Endothelial cell of umbilical vein (primary cell): ENCODE data around the gene BTBD17. TPM values are rescaled to one million over a fixed set of nuclear protein-coding genes. Genes with fewer than 3 reads are reported as not detected.
A peak's percentile ranks its signal among the peaks of the same experiment; 100 is the strongest.

Experiments
- BruUV-seq: library from RNA; stranded (reverse); fragments of 400-500 nt; replicated peaks from 2 replicates; lab custom pipeline; 2021; lab: Mats Ljungman, UMichigan
- CTCF ChIA-PET: fragments of 300-600, 350-600 bp; sonication (Branson Sonifier 250); formaldehyde crosslinking; loops from one replicate; lab custom pipeline; 2021; ENCODE audit warnings: antibody characterized with exemption, inconsistent platforms; lab: Charles Lee
- POLR2A ChIA-PET: fragments of 300-600, 350-600 bp; sonication (Branson Sonifier 250); formaldehyde crosslinking; loops from one replicate; lab custom pipeline; 2021; ENCODE audit warnings: antibody characterized with exemption, inconsistent platforms; lab: Charles Lee
- DNase-seq: peaks from one replicate; pipeline ENCODE4 v3.0.0-alpha.2; 2011; ENCODE audit warnings: low read depth, low spot score
- FAIRE-seq: peaks from 2 replicates; lab custom pipeline; 2011; peaks lifted over from hg19 to GRCh38; lab: Jason Lieb, UNC
- H2AFZ ChIP-seq: 2 replicates; pipeline ENCODE4 v1.6.0; 2012; ENCODE audit warnings: low read depth, low read length, control low read depth, inconsistent platforms
- H3K27ac ChIP-seq: 2 replicates; pipeline ENCODE4 v1.5.1; 2011; ENCODE audit warnings: low read depth, mild to moderate bottlenecking, control low read depth, low read length, moderate library complexity; ENCODE audit not compliant: insufficient read depth
- H3K27me3 ChIP-seq, 2 experiments: 2 replicates each; pipeline versions ENCODE4 v1.6.0 to v1.6.1; 2011; ENCODE audit warnings: low read length in 2 of 2, mixed read lengths in 1 of 2; ENCODE audit not compliant: control insufficient read depth in 2 of 2, insufficient read depth in 2 of 2
- H3K36me3 ChIP-seq, 2 experiments: 2 replicates in 1 of 2; 3 replicates in 1 of 2; pipeline ENCODE4 v1.5.1; 2011; ENCODE audit warnings: low read length in 2 of 2, mild to moderate bottlenecking in 1 of 2, moderate library complexity in 1 of 2; ENCODE audit not compliant: control insufficient read depth in 2 of 2, insufficient read depth in 2 of 2; ENCODE audit errors: extremely low read depth in 1 of 2
- H3K4me1 ChIP-seq: 3 replicates; pipeline ENCODE4 v1.5.1; 2011; ENCODE audit warnings: mild to moderate bottlenecking, low read length; ENCODE audit not compliant: control insufficient read depth, insufficient read depth; ENCODE audit errors: extremely low read depth
- H3K4me2 ChIP-seq: 2 replicates; pipeline ENCODE4 v1.6.1; 2011; ENCODE audit warnings: low read length, control low read depth, mixed read lengths; ENCODE audit not compliant: insufficient read depth
- H3K4me3 ChIP-seq, 3 experiments: fragments of 200-600 bp in 1 of 3; sonication (generic), shearing (Covaris generic) in 1 of 3; replicated peaks in 1 of 3; 2 replicates each; pipeline ENCODE4 v1.5.1; 2011 to 2016; ENCODE audit warnings: control low read depth in 3 of 3, low read length in 3 of 3, mild to moderate bottlenecking in 2 of 3, inconsistent platforms in 1 of 3, low read depth in 1 of 3, moderate library complexity in 1 of 3; ENCODE audit not compliant: insufficient read depth in 1 of 3
- H3K79me2 ChIP-seq: 2 replicates; pipeline ENCODE4 v1.6.0; 2012; ENCODE audit warnings: low read length, inconsistent platforms; ENCODE audit not compliant: control insufficient read depth, insufficient read depth
- H3K9ac ChIP-seq: replicated peaks from 2 replicates; pipeline ENCODE3; 2011; ENCODE audit warnings: low read length, control low read depth; ENCODE audit not compliant: insufficient read depth; ENCODE audit errors: extremely low read depth
- H3K9me1 ChIP-seq: replicated peaks from 3 replicates; pipeline ENCODE4 v1.6.0; 2011; ENCODE audit warnings: mild to moderate bottlenecking, low read length; ENCODE audit not compliant: control insufficient read depth, insufficient read depth; ENCODE audit errors: extremely low read depth
- H3K9me3 ChIP-seq: replicated peaks from 2 replicates; pipeline ENCODE4 v1.5.1; 2012; ENCODE audit warnings: low read length, inconsistent platforms; ENCODE audit not compliant: control insufficient read depth, insufficient read depth
- H4K20me1 ChIP-seq: replicated peaks from 2 replicates; pipeline ENCODE3; 2011; ENCODE audit warnings: mild to moderate bottlenecking, low read length; ENCODE audit not compliant: control insufficient read depth, insufficient read depth; ENCODE audit errors: extremely low read depth
- EZH2 ChIP-seq: IDR thresholded peaks from 2 replicates; pipeline ENCODE4 v1.6.1; 2012; ENCODE audit warnings: borderline replicate concordance, low read depth, mild to moderate bottlenecking, moderate library complexity, low read length, inconsistent platforms; ENCODE audit not compliant: severe bottlenecking
- GATA2 ChIP-seq: IDR thresholded peaks from 2 replicates; pipeline ENCODE4 v1.7.0; 2011; ENCODE audit warnings: low read depth, mild to moderate bottlenecking, moderate library complexity, mixed read lengths, low read length; ENCODE audit not compliant: insufficient read length, insufficient read depth
- POLR2AphosphoS5 ChIP-seq: IDR thresholded peaks from 2 replicates; pipeline ENCODE4 v1.6.1; 2012; ENCODE audit warnings: low read depth, mild to moderate bottlenecking, control low read depth, low read length, moderate library complexity; ENCODE audit not compliant: insufficient read depth
- dilution Hi-C: fragments of 300-500 bp; cut with MboI; formaldehyde crosslinking; loops from one replicate; pipeline ENCODE4 v1.15.0; 2019; ENCODE audit warnings: low sequenced_read_pairs; ENCODE audit not compliant: extremely low pct_ligation_motif_present
- intact Hi-C: fragments of 100-400 bp; cut with micrococcal nuclease; formaldehyde crosslinking; loops from one replicate; pipeline ENCODE4 v1.10.0; 2022
- polyA plus RNA-seq, 4 experiments: library from polyadenylated mRNA; depleted of rRNA in 3 of 4; stranded (reverse) in 3 of 4; unstranded in 1 of 4; fragments of >200 nt; gene quantifications; 2 replicates each; pipeline versions ENCODE4 v1.2.1 to v1.2.3, GENCODE V29; 2011 to 2012; ENCODE audit warnings: missing spikeins in 1 of 4
- total RNA-seq: library from RNA; stranded (reverse); gene quantifications from 2 replicates; pipeline ENCODE4 v1.2.3, GENCODE V29; 2021
- TF ChIP-seq, protein P1 (sequence below), 2 donors: IDR thresholded peaks; 1 replicate in 1 of 2; 2 replicates in 1 of 2; pipeline ENCODE4 v1.5.1; 2011; ENCODE audit warnings: low read length in 2 of 2, mild to moderate bottlenecking in 2 of 2, moderate library complexity in 2 of 2, control low read depth in 1 of 2, inconsistent platforms in 1 of 2, low read depth in 1 of 2; ENCODE audit not compliant: insufficient read depth in 1 of 2; ENCODE audit errors: extremely low read depth in 1 of 2
- TF ChIP-seq, protein P2 (sequence below): IDR thresholded peaks from 2 replicates; pipeline ENCODE4 v1.6.1; 2011; ENCODE audit not compliant: insufficient read depth, insufficient read length

Gene BTBD17
- total and polyA plus RNA-seq, 2 donors (not counting 3 experiments of a cell fraction or from before 2014, with no cell fraction given): not detected

DNA sequence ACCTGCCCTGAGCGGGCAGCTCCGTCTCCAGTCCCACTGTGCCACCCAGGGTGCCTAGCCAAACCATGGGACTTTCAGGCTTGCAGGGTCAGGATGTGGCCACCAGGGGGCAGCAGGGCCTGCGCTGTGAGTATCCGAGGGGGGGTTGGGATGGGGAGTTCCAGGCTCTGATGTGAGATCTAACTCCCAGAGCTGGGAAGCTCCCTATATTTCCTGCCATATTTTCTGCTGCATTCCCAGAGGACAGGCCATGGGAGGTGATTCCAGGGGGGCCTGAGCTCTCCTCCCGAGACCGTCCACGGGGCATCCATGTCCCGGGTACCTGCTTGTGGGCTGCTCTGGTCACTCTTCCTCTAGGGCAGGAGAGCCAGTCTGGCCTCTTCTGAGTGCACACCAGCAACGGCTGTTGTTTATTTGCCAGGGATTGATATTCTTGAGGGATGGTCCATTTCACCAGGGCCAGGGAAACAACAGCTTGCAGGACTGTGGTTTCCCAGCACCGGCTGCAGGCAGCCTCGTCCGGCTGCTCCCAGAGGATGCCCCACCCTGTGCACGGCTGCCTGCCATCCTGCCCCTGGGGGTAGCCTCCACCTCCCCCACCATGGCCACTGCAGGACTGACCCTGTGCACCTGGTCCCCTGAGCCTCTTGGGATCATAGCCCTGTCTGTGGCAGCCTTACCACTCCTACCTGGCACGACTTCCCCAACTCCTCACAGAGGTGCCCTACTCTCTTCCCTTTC, 6.8 kb upstream of the BTBD17 start:
- no peaks in the 10 kb centered on the region for H4K20me1 ChIP-seq
- no peaks in the 10 kb centered on the region for H3K9me1 ChIP-seq
- H3K27ac ChIP-seq: no peak overlapping the region
- H3K4me3 ChIP-seq: no peak overlapping the region
- no peak overlapping the region for H2AFZ ChIP-seq
- no peaks in the 10 kb centered on the region for H3K9me3 ChIP-seq
- dilution Hi-C loops (no loop called here), intact Hi-C loops (loop anchor here (1.0 to 5.0 kb wide), 4 partner anchors 89 to 234 kb away; partner anchors contain the start of gene TTYH2)
- H3K4me1 ChIP-seq: no peaks in the 10 kb centered on the region
- H3K36me3 ChIP-seq: no peaks in the 10 kb centered on the region
- ChIA-PET POLR2A (no interaction called here), CTCF (interaction anchor here (0.5 to 4.9 kb wide), 36 partner anchors 8 to 880 kb away, joined by 3 to 64 read pairs (median 4); partner anchors contain the start of gene TTYH2)
- no peaks in the 10 kb centered on the region for H3K27me3 ChIP-seq
- no TSS peak for BruUV-seq
- H3K9ac ChIP-seq: no peak overlapping the region
- FAIRE-seq (peak; percentile 73), DNase-seq (peak; percentile 44)
- no peak overlapping the region for H3K4me2 ChIP-seq
- no peaks in the 10 kb centered on the region for H3K79me2 ChIP-seq
- TF ChIP-seq, protein P1, sequence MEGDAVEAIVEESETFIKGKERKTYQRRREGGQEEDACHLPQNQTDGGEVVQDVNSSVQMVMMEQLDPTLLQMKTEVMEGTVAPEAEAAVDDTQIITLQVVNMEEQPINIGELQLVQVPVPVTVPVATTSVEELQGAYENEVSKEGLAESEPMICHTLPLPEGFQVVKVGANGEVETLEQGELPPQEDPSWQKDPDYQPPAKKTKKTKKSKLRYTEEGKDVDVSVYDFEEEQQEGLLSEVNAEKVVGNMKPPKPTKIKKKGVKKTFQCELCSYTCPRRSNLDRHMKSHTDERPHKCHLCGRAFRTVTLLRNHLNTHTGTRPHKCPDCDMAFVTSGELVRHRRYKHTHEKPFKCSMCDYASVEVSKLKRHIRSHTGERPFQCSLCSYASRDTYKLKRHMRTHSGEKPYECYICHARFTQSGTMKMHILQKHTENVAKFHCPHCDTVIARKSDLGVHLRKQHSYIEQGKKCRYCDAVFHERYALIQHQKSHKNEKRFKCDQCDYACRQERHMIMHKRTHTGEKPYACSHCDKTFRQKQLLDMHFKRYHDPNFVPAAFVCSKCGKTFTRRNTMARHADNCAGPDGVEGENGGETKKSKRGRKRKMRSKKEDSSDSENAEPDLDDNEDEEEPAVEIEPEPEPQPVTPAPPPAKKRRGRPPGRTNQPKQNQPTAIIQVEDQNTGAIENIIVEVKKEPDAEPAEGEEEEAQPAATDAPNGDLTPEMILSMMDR (IDR thresholded peaks at IDR 0.05; ENCODE audit: extremely low read depth in 1 of 2, insufficient read depth in 1 of 2, low read depth in 1 of 2, low read length in 2 of 2): peak; percentile 74 to 96
- TF ChIP-seq POLR2AphosphoS5: no peak

DNA sequence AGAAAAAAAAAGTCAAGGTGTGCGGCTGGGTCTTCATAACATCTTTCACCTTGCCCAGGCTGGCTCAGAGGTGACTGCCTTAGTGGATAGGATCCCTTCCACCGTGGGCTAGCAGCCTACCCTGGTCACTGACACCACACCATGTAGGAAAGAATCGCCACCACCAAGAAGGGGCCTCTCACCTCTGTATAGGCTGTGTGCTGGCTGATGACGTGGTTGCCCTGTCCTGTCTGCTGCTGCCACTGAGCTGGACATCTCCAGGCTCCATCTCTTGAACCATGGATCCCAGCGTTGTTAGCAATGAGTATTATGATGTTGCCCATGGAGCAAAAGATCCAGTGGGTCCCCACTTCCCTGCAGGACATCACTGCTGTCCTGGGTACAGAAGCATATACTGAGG, 5.5 kb upstream of the BTBD17 start, which contains the start of gene GPR142:
TSS of gene GPR142 (plus strand) at position 301 of the 400 bp plus-strand sequence. CDS start 2,035 bp downstream, outside the sequence.
- Histone ChIP-seq H3K27ac (no peak within 1 kb of the TSS), H3K27me3 (no peaks in the 10 kb centered on the region), H2AFZ (no peak within 1 kb of the TSS), H3K4me2 (no peak within 1 kb of the TSS), H3K9me1 (no peaks in the 10 kb centered on the region), H3K9me3 (no peaks in the 10 kb centered on the region), H3K36me3 (no peaks in the 10 kb centered on the region), H3K4me1 (no peaks in the 10 kb centered on the region), H3K9ac (no peak within 1 kb of the TSS), H3K4me3 (no peak within 1 kb of the TSS), H4K20me1 (no peaks in the 10 kb centered on the region), H3K79me2 (no peaks in the 10 kb centered on the region)
- no TSS peak for BruUV-seq
- POLR2A ChIA-PET: no interaction called here
- FAIRE-seq (no peak), DNase-seq (no peak)
- intact Hi-C loops: loop anchor here (5.0 kb wide), 1 partner anchor 155 kb away; the partner anchor contains the start of gene TTYH2
- TF ChIP-seq EZH2: no peak
- TF ChIP-seq, protein P1 (IDR thresholded peaks at IDR 0.05; ENCODE audit: extremely low read depth in 1 of 2, insufficient read depth in 1 of 2, low read depth in 1 of 2, low read length in 2 of 2): no peak
- TF ChIP-seq, protein P2, sequence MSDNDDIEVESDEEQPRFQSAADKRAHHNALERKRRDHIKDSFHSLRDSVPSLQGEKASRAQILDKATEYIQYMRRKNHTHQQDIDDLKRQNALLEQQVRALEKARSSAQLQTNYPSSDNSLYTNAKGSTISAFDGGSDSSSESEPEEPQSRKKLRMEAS: no peak
- TF ChIP-seq GATA2: no peak
- dilution Hi-C loops: no loop called here
- CTCF ChIA-PET: interaction anchor here (0.8 to 4.9 kb wide), 22 partner anchors 8 to 878 kb away, joined by 3 to 64 read pairs (median 5); no protein-coding TSS in a partner anchor
